Measurements from ENCODE around the gene MCRIP2.

The MCRIP2 gene

GRCh38 chr16:674968-675883 lies 33.6 kb downstream of the MCRIP2 start, which contains the start of gene RHBDL1:
Gene RHBDL1, plus strand, starts transcription at chr16:675671. Its CDS starts 120 bp downstream, at chr16:675791.
- no peak for TF ChIP-seq ZFX (IDR thresholded peaks at IDR 0.05)
- TF ChIP-seq, protein P1, sequence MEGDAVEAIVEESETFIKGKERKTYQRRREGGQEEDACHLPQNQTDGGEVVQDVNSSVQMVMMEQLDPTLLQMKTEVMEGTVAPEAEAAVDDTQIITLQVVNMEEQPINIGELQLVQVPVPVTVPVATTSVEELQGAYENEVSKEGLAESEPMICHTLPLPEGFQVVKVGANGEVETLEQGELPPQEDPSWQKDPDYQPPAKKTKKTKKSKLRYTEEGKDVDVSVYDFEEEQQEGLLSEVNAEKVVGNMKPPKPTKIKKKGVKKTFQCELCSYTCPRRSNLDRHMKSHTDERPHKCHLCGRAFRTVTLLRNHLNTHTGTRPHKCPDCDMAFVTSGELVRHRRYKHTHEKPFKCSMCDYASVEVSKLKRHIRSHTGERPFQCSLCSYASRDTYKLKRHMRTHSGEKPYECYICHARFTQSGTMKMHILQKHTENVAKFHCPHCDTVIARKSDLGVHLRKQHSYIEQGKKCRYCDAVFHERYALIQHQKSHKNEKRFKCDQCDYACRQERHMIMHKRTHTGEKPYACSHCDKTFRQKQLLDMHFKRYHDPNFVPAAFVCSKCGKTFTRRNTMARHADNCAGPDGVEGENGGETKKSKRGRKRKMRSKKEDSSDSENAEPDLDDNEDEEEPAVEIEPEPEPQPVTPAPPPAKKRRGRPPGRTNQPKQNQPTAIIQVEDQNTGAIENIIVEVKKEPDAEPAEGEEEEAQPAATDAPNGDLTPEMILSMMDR (conservative IDR thresholded peaks at IDR 0.05) = no peak
- H3K27ac ChIP-seq = no peak within 1 kb of the TSS

DNA sequence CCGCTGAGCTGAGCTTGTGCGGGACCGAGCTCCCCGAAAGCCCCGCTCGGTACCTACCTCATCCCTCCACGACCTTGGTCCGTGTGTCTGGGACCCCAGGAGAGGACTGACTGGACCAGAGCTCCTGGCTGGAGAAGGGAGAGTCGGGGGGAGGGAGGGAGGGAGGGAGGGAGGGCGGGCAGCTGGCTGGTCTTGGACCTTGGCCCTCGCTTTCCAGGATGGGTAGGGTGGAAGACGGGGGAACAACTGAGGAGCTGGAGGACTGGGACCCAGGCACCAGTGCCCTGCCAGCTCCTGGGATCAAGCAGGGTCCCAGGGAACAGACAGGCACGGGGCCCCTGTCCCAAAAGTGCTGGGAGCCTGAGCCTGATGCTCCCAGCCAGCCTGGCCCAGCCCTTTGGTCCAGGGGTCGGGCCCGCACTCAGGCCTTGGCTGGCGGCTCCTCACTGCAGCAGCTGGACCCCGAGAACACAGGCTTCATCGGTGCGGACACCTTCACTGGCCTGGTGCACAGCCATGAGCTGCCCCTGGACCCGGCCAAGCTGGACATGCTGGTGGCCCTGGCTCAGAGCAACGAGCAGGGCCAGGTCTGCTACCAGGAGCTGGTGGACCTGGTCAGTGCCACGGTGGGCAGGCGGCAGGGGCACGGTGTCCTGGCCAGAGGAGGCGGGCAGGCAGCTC lies 34.4 kb downstream of the MCRIP2 start:
- no peak overlapping the region for H3K27ac ChIP-seq
- TF ChIP-seq, protein P1 (conservative IDR thresholded peaks at IDR 0.05) = no peak
- no peak for TF ChIP-seq ZFX (IDR thresholded peaks at IDR 0.05)

- H3K27ac ChIP-seq = no peak overlapping the region
- no peak for TF ChIP-seq ZFX (IDR thresholded peaks at IDR 0.05)
- TF ChIP-seq, protein P1 (conservative IDR thresholded peaks at IDR 0.05) = no peak
Observed at GRCh38 chr16:676565-676902, 34.9 kb downstream of the MCRIP2 start.

- TF ChIP-seq ZFX (IDR thresholded peaks at IDR 0.05) = no peak
- TF ChIP-seq, protein P1 (conservative IDR thresholded peaks at IDR 0.05) = no peak
- no peak overlapping the region for H3K27ac ChIP-seq
Observed at GRCh38 chr16:676913-677312, 35.3 kb downstream of the MCRIP2 start.

- TF ChIP-seq, protein P1 (conservative IDR thresholded peaks at IDR 0.05) = no peak
- TF ChIP-seq ZFX (IDR thresholded peaks at IDR 0.05) = no peak
Observed at GRCh38 chr16:677316-678190, 35.9 kb downstream of the MCRIP2 start.

DNA sequence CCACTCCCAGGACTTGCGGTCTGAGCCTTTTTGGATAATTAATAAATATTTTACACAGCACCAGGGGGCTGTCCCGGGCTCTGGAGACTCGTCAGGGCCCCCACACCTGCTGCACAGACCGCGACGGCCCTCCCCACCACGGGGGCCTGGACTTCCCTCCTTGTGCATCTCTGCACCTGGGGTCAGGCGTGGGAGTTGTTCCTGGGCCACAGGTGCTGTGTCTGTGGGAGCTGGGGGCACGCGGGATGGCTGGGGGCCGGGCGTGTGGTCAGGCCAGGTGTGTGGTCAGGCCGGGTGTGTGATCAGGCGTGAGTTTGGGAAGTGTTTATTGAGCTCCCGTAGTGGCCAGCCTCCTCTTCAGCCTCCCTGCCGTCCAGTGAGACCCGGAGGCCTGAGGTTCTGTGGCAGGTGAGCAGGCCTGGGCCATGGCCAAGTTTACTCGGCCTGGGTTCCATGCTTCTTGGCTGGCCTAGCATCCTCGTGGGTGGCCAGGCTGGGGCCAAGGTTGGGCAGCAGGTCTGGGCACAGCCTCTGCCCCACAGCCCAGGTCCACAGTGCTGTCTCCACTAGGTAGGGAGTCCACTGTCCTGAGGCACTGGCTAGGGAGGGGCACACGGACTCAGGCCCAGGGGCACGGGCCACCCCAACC lies 36.7 kb downstream of the MCRIP2 start:
- H3K27ac ChIP-seq = peak overlapping the region; percentile 94
- TF ChIP-seq, protein P1 (conservative IDR thresholded peaks at IDR 0.05) = no peak
- TF ChIP-seq ZFX (IDR thresholded peaks at IDR 0.05) = no peak

More at GRCh38 chr16:677316-678190, 35.9 kb downstream of the MCRIP2 start:
- H3K27ac ChIP-seq = peak overlapping the region; percentile 94; the same call in 1 of the 2 replicates

All from C4-2B (cell line).